Activated CD8-positive, alpha-beta memory T cell treated with anti-CD3 and anti-CD28 coated beads, Interleukin-2, amount 10 ng/mL, durations not matched to agents 7 days and 5 days (primary cell): ENCODE results near the gene CTNNBL1. TPM values are rescaled to one million over a fixed set of nuclear protein-coding genes. Genes with fewer than 3 reads are reported as not detected.
A peak's percentile ranks its signal among the peaks of the same experiment; 100 is the strongest.
"Not testable (repeated sequence)": the region's sequence is repeated elsewhere in the genome, so short reads cannot be mapped to it uniquely, and the experiment has no call there.

ENCODE experiments used
- ATAC-seq: fragments of 150-1000 bp; cut with Tn5 transposase; one replicate; pipeline ENCODE4 v1.10.0; 2021; ENCODE audit warnings: moderate library complexity
- CTCF ChIA-PET: fragments of 350-600 bp; sonication (Branson Sonifier 250); formaldehyde crosslinking; loops from one replicate; lab custom pipeline; 2021; ENCODE audit warnings: antibody characterized with exemption; lab: Charles Lee
- DNase-seq: peaks from one replicate; pipeline ENCODE4 v3.0.0-alpha.2; 2020
- H3K27ac Mint-ChIP-seq: one replicate; pipeline ENCODE4 v1.8.0; 2021; ENCODE audit warnings: mild to moderate bottlenecking, mixed read lengths
- H3K27me3 Mint-ChIP-seq: one replicate; pipeline ENCODE4 v1.8.0; 2021; ENCODE audit warnings: mixed read lengths
- H3K36me3 Mint-ChIP-seq: one replicate; pipeline ENCODE4 v1.8.0; 2021; ENCODE audit warnings: mild to moderate bottlenecking, mixed read lengths
- H3K4me1 Mint-ChIP-seq: one replicate; pipeline ENCODE4 v1.8.0; 2021; ENCODE audit warnings: mixed read lengths
- H3K4me3 Mint-ChIP-seq: one replicate; pipeline ENCODE4 v1.8.0; 2021; ENCODE audit warnings: mild to moderate bottlenecking, moderate library complexity, mixed read lengths
- H3K9me3 Mint-ChIP-seq: one replicate; pipeline ENCODE4 v1.8.0; 2022; ENCODE audit warnings: low read depth, mixed read lengths
- total RNA-seq, 2 experiments: library from RNA; stranded (reverse); gene quantifications; one replicate each; pipeline ENCODE4 v1.2.3, GENCODE V29; 2021

The CTNNBL1 gene
- total RNA-seq, 2 experiments from 2014 or later, result 79.8 to 90.2 TPM

- H3K9me3 Mint-ChIP-seq, result peaks cover 2% of the 10 kb centered on the region
- DNase-seq, result no peak
- H3K4me3 Mint-ChIP-seq, result no peak overlapping the region
- peaks cover 2% of the 10 kb centered on the region for H3K36me3 Mint-ChIP-seq
- ATAC-seq, result no peak
- H3K4me1 Mint-ChIP-seq, result peaks cover 6% of the 10 kb centered on the region
- CTCF ChIA-PET, result interaction anchor here (0.7 kb wide), 1 partner anchor 287 kb away, joined by 3 read pairs; no protein-coding TSS in a partner anchor
- no peak overlapping the region for H3K27ac Mint-ChIP-seq
- peaks cover 35% of the 10 kb centered on the region for H3K27me3 Mint-ChIP-seq
These were observed 24.6 kb upstream of the CTNNBL1 start for GRCh38 chr20:37669062-37669772.

GRCh38 chr20:37669773-37670236, 24.0 kb upstream of the CTNNBL1 start:
- DNase-seq, result no peak
- Mint-ChIP-seq H3K36me3 (no peaks in the 10 kb centered on the region), H3K27ac (no peak overlapping the region), H3K27me3 (peaks cover 35% of the 10 kb centered on the region), H3K4me3 (no peak overlapping the region), H3K9me3 (peaks cover 2% of the 10 kb centered on the region), H3K4me1 (peaks cover 8% of the 10 kb centered on the region)
- no peak for ATAC-seq
- CTCF ChIA-PET, result no interaction called here

GRCh38 chr20:37670351-37670791, 23.5 kb upstream of the CTNNBL1 start:
- Mint-ChIP-seq H3K27ac (no peak overlapping the region), H3K36me3 (no peaks in the 10 kb centered on the region), H3K9me3 (peaks cover 2% of the 10 kb centered on the region), H3K4me3 (no peak overlapping the region), H3K27me3 (peaks cover 36% of the 10 kb centered on the region), H3K4me1 (peaks cover 8% of the 10 kb centered on the region)
- CTCF ChIA-PET, result no interaction called here
- ATAC-seq, result no peak
- DNase-seq, result no peak

GRCh38 chr20:37672143-37672542, 21.7 kb upstream of the CTNNBL1 start:
- H3K4me1 Mint-ChIP-seq, result peaks cover 8% of the 10 kb centered on the region
- no peaks in the 10 kb centered on the region for H3K36me3 Mint-ChIP-seq
- peaks cover 37% of the 10 kb centered on the region for H3K27me3 Mint-ChIP-seq
- H3K27ac Mint-ChIP-seq, result no peak overlapping the region
- no peak for ATAC-seq
- no peaks in the 10 kb centered on the region for H3K9me3 Mint-ChIP-seq
- no peak overlapping the region for H3K4me3 Mint-ChIP-seq
- CTCF ChIA-PET, result no interaction called here
- no peak for DNase-seq

GRCh38 chr20:37673444-37673843, 20.4 kb upstream of the CTNNBL1 start:
- Mint-ChIP-seq H3K27me3 (peaks cover 46% of the 10 kb centered on the region), H3K4me1 (peaks cover 8% of the 10 kb centered on the region), H3K36me3 (no peaks in the 10 kb centered on the region), H3K9me3 (no peaks in the 10 kb centered on the region), H3K4me3 (no peak overlapping the region), H3K27ac (no peak overlapping the region)
- ATAC-seq (no peak), DNase-seq (no peak)
- CTCF ChIA-PET, result no interaction called here

GRCh38 chr20:37676440-37676839, 17.4 kb upstream of the CTNNBL1 start:
- no peaks in the 10 kb centered on the region for H3K9me3 Mint-ChIP-seq
- H3K27me3 Mint-ChIP-seq, result peaks cover 40% of the 10 kb centered on the region
- CTCF ChIA-PET, result no interaction called here
- no peaks in the 10 kb centered on the region for H3K36me3 Mint-ChIP-seq
- H3K27ac Mint-ChIP-seq, result no peak overlapping the region
- peaks cover 1% of the 10 kb centered on the region for H3K4me1 Mint-ChIP-seq
- ATAC-seq (no peak), DNase-seq (no peak)
- H3K4me3 Mint-ChIP-seq, result no peak overlapping the region

GRCh38 chr20:37677969-37678861, 15.6 kb upstream of the CTNNBL1 start:
- no peaks in the 10 kb centered on the region for H3K9me3 Mint-ChIP-seq
- no peak overlapping the region for H3K27ac Mint-ChIP-seq
- peaks cover 35% of the 10 kb centered on the region for H3K27me3 Mint-ChIP-seq
- ATAC-seq, result no peak
- no peak overlapping the region for H3K4me3 Mint-ChIP-seq
- CTCF ChIA-PET, result no interaction called here
- no peak for DNase-seq
- peaks cover 1% of the 10 kb centered on the region for H3K4me1 Mint-ChIP-seq
- H3K36me3 Mint-ChIP-seq, result no peaks in the 10 kb centered on the region

- H3K4me1 Mint-ChIP-seq, DNase-seq, H3K4me3 Mint-ChIP-seq, ATAC-seq, H3K27ac Mint-ChIP-seq, H3K36me3 Mint-ChIP-seq, CTCF ChIA-PET, H3K9me3 Mint-ChIP-seq: not testable (repeated sequence)
- peaks cover 31% of the 10 kb centered on the region for H3K27me3 Mint-ChIP-seq
These were observed 14.1 kb upstream of the CTNNBL1 start for GRCh38 chr20:37679751-37680150.

- CTCF ChIA-PET, result no interaction called here
- ATAC-seq (no peak), DNase-seq (no peak)
- Mint-ChIP-seq H3K27me3 (peaks cover 29% of the 10 kb centered on the region), H3K4me1 (no peaks in the 10 kb centered on the region), H3K4me3 (no peak overlapping the region), H3K36me3 (no peaks in the 10 kb centered on the region), H3K9me3 (no peaks in the 10 kb centered on the region), H3K27ac (no peak overlapping the region)
These were observed 13.4 kb upstream of the CTNNBL1 start for GRCh38 chr20:37680420-37680819.

- H3K4me1 Mint-ChIP-seq, result peaks cover 4% of the 10 kb centered on the region
These were observed 12.3 kb upstream of the CTNNBL1 start for GRCh38 chr20:37681384-37682112.

GRCh38 chr20:37683146-37683545, 10.7 kb upstream of the CTNNBL1 start:
- not testable (repeated sequence) for ATAC-seq, DNase-seq, H3K4me3 Mint-ChIP-seq, H3K9me3 Mint-ChIP-seq, H3K36me3 Mint-ChIP-seq
- Mint-ChIP-seq H3K27ac (peak overlapping the region; percentile 29), H3K4me1 (peaks cover 17% of the 10 kb centered on the region), H3K27me3 (peaks cover 18% of the 10 kb centered on the region)
- CTCF ChIA-PET, result interaction anchor here (0.7 kb wide), 1 partner anchor 1220 kb away, joined by 5 read pairs; no protein-coding TSS in a partner anchor

More at GRCh38 chr20:37681384-37682112, 12.3 kb upstream of the CTNNBL1 start:
- Mint-ChIP-seq H3K4me3 (no peak overlapping the region), H3K9me3 (no peaks in the 10 kb centered on the region), H3K27ac (no peak overlapping the region), H3K27me3 (peaks cover 27% of the 10 kb centered on the region), H3K36me3 (no peaks in the 10 kb centered on the region)
- ATAC-seq (no peak), DNase-seq (no peak)
- CTCF ChIA-PET, result no interaction called here

- DNase-seq (no peak), ATAC-seq (peak; percentile 53)
- H3K27me3 Mint-ChIP-seq, result peaks cover 17% of the 10 kb centered on the region
- H3K4me1 Mint-ChIP-seq, result peaks cover 17% of the 10 kb centered on the region
- CTCF ChIA-PET, result interaction anchor here (1.4 kb wide), 1 partner anchor 306 kb away, joined by 4 read pairs; no protein-coding TSS in a partner anchor
- no peak overlapping the region for H3K27ac Mint-ChIP-seq
- no peak overlapping the region for H3K4me3 Mint-ChIP-seq
- peaks cover 4% of the 10 kb centered on the region for H3K9me3 Mint-ChIP-seq
- peaks cover 2% of the 10 kb centered on the region for H3K36me3 Mint-ChIP-seq
These were observed 6.9 kb upstream of the CTNNBL1 start for GRCh38 chr20:37686762-37687477.
